HEK293 (cell line): Measurements from ENCODE around the gene ACOT12.

Experiments used
- CTCF ChIP-seq: fragments of 450-650 bp; formaldehyde crosslinking; IDR thresholded peaks from 2 replicates; pipeline ENCODE4 v1.5.1; 2016; ENCODE audit warnings: missing biosample characterization, missing genetic modification characterization
- KLF10 ChIP-seq: fragments of 450-650 bp; IDR thresholded peaks from 2 replicates; pipeline ENCODE4 v1.5.1; 2018; ENCODE audit warnings: missing biosample characterization, mild to moderate bottlenecking, missing genetic modification characterization
- OVOL3 ChIP-seq: fragments of 450-650 bp; formaldehyde crosslinking; IDR thresholded peaks from 2 replicates; pipeline ENCODE4 v1.5.1; 2016; ENCODE audit warnings: missing biosample characterization, missing genetic modification characterization
- ZBTB17 ChIP-seq: fragments of 450-650 bp; formaldehyde crosslinking; IDR thresholded peaks from 2 replicates; pipeline ENCODE4 v1.5.1; 2016; ENCODE audit warnings: missing biosample characterization, missing genetic modification characterization
- ZBTB8A ChIP-seq: fragments of 450-650 bp; formaldehyde crosslinking; IDR thresholded peaks from 2 replicates; pipeline ENCODE4 v1.5.1; 2016; ENCODE audit warnings: missing biosample characterization, missing genetic modification characterization
- ZNF175 ChIP-seq: fragments of 450-650 bp; formaldehyde crosslinking; IDR thresholded peaks from 2 replicates; pipeline ENCODE4 v1.5.1; 2016; ENCODE audit warnings: missing biosample characterization, missing genetic modification characterization
- ZNF184 ChIP-seq: fragments of 450-650 bp; IDR thresholded peaks from 2 replicates; pipeline ENCODE4 v1.5.1; 2018; ENCODE audit warnings: missing biosample characterization, mild to moderate bottlenecking, missing genetic modification characterization
- ZNF664 ChIP-seq: fragments of 450-650 bp; formaldehyde crosslinking; IDR thresholded peaks from 2 replicates; pipeline ENCODE4 v1.5.1; 2016; ENCODE audit warnings: missing biosample characterization, missing genetic modification characterization

GRCh38 chr5:81335946-81336345 lies 58.0 kb downstream of the ACOT12 start:
- TF ChIP-seq CTCF (tag by site-specific recombination): no peak
- TF ChIP-seq ZNF664 (tag by site-specific recombination): no peak
- TF ChIP-seq KLF10: no peak
- no peak for TF ChIP-seq ZBTB17 (tag by site-specific recombination)
- TF ChIP-seq OVOL3 (tag by site-specific recombination): no peak
- TF ChIP-seq ZNF184 (tag by site-specific recombination): no peak
- TF ChIP-seq ZBTB8A (tag by site-specific recombination): no peak
- no peak for TF ChIP-seq ZNF175 (tag by site-specific recombination)
